GM19372 (cell line): ENCODE results near the gene PDZRN3.

Experiments
- ATAC-seq: cut with Tn5 transposase; IDR thresholded peaks from one replicate; pipeline ENCODE4 v1.9.1; 2021; ENCODE audit warnings: mild to moderate bottlenecking, low read depth, moderate library complexity; ENCODE audit not compliant: unreplicated experiment

PDZRN3 gene

GRCh38 chr3:73403444-73403843, 221.3 kb downstream of the PDZRN3 start:
- ATAC-seq, result no peak

GRCh38 chr3:73401616-73402279, 223.0 kb downstream of the PDZRN3 start:
- no peak for ATAC-seq

GRCh38 chr3:73401059-73401458, 223.7 kb downstream of the PDZRN3 start:
- no peak for ATAC-seq

- no peak for ATAC-seq
These were observed 225.0 kb downstream of the PDZRN3 start for GRCh38 chr3:73399666-73400253.

- ATAC-seq, result no peak
These were observed 225.6 kb downstream of the PDZRN3 start for GRCh38 chr3:73399106-73399505.

GRCh38 chr3:73398084-73398483, 226.7 kb downstream of the PDZRN3 start:
- ATAC-seq, result no peak

- no peak for ATAC-seq
These were observed 230.5 kb downstream of the PDZRN3 start for GRCh38 chr3:73394240-73394639.

GRCh38 chr3:73393005-73393404, 231.7 kb downstream of the PDZRN3 start:
- no peak for ATAC-seq

GRCh38 chr3:73391984-73392383, 232.8 kb downstream of the PDZRN3 start:
- ATAC-seq, result no peak

- no peak for ATAC-seq
These were observed 234.8 kb downstream of the PDZRN3 start for GRCh38 chr3:73389928-73390327.

- no peak for ATAC-seq
These were observed 235.5 kb downstream of the PDZRN3 start for GRCh38 chr3:73389117-73389813.

GRCh38 chr3:73385568-73385967, 239.2 kb downstream of the PDZRN3 start:
- no peak for ATAC-seq

GRCh38 chr3:73384091-73384906, 240.4 kb downstream of the PDZRN3 start:
- ATAC-seq, result no peak

- no peak for ATAC-seq
These were observed 241.2 kb downstream of the PDZRN3 start for GRCh38 chr3:73383470-73384049.

- no peak for ATAC-seq
These were observed 243.2 kb downstream of the PDZRN3 start for GRCh38 chr3:73381551-73381950.

GRCh38 chr3:73380735-73381532, 243.8 kb downstream of the PDZRN3 start:
- ATAC-seq, result no peak

- ATAC-seq, result no peak
These were observed 245.3 kb downstream of the PDZRN3 start for GRCh38 chr3:73379465-73379864.

- no peak for ATAC-seq
These were observed 246.5 kb downstream of the PDZRN3 start for GRCh38 chr3:73378207-73378606.

GRCh38 chr3:73365756-73366397, 258.9 kb downstream of the PDZRN3 start:
- no peak for ATAC-seq
